ENCODE results near the gene MBD6. TPM values are rescaled to one million over a fixed set of nuclear protein-coding genes. Genes with fewer than 3 reads are reported as not detected.

MBD6 gene
- total and polyA plus RNA-seq, 2 of the 13 experiments (the other 11 are each of a cell fraction or from before 2014, with no cell fraction given) = 4.1 to 5.9 TPM

- TF ChIP-seq MLXIP (CRISPR knock-in tag; IDR thresholded peaks at IDR 0.05; ENCODE audit: borderline replicate concordance) = 0 out of 2 replicates have a peak, but pooled peaks have one; percentile 15
- TF ChIP-seq DBP (CRISPR knock-in tag; IDR thresholded peaks at IDR 0.05; ENCODE audit: not compliant biosample characterization) = no peak
- no peak for TF ChIP-seq ZNF280D (CRISPR knock-in tag; IDR thresholded peaks at IDR 0.05)
- TF ChIP-seq ASH2L (IDR thresholded peaks at IDR 0.05; ENCODE audit: insufficient read length, low read depth, low read length) = peak; percentile 50
- TF ChIP-seq ARID4A (CRISPR knock-in tag; IDR thresholded peaks at IDR 0.05; ENCODE audit: borderline replicate concordance) = peak; percentile 97
- 0 out of 2 replicates have a peak, but pooled peaks have one; percentile 47 for TF ChIP-seq ZNF160 (CRISPR knock-in tag; IDR thresholded peaks at IDR 0.05)
- TF ChIP-seq GRHL1 (CRISPR knock-in tag; conservative IDR thresholded peaks at IDR 0.05) = no peak
- TF ChIP-seq PHF5A (CRISPR knock-in tag; IDR thresholded peaks at IDR 0.05; ENCODE audit: low read depth, unreplicated experiment) = no peak
- 0 out of 2 replicates have a peak, but pooled peaks have one; percentile 58 for TF ChIP-seq ZNF501 (CRISPR knock-in tag; IDR thresholded peaks at IDR 0.05)
- no peak for TF ChIP-seq ZNF292 (CRISPR knock-in tag; IDR thresholded peaks at IDR 0.05; ENCODE audit: borderline replicate concordance, low read depth)
Observed at GRCh38 chr12:57522011-57522886, at the start of gene MBD6 (continued).

All from HepG2 (cell line).